Left colon (tissue), 2 donors: Measurements from ENCODE around the gene TMC1. TPM values are rescaled to one million over a fixed set of nuclear protein-coding genes. Genes with fewer than 3 reads are reported as not detected.
A peak's percentile ranks its signal among the peaks of the same experiment; 100 is the strongest.

ENCODE experiments used
- ATAC-seq: fragments of 200-7000 bp; cut with Tn5 transposase; one replicate; pipeline ENCODE4 v1.9.1; 2020; ENCODE audit warnings: mild to moderate bottlenecking, moderate library complexity
- DNase-seq, 2 donors: peaks; one replicate each; pipeline ENCODE4 v3.0.0-alpha.2; 2020
- intact Hi-C, 2 donors: fragments of 100-400 bp; cut with DNase I in 1 of 2; cut with micrococcal nuclease in 1 of 2; formaldehyde crosslinking; loops; one replicate each; pipeline versions ENCODE4 v1.11.2 to v1.14.0; 2022; cut with DNase I, micrococcal nuclease
- total RNA-seq, 2 donors: library from RNA; stranded (reverse); fragmentation: NEBNext Ultra II Directional; extraction: Animal tissue kit (Norgen Biotek cat#: 25700); gene quantifications; one replicate each; pipeline ENCODE4 v1.2.1, GENCODE V29; 2021
- donor health status: DM: no; HTN: no; CAD: no.
- donor health status: DM: yes; HTN: yes; CAD: no.

The TMC1 gene
- total RNA-seq, 2 donors from 2014 or later = 0.28 to 0.40 TPM

- no peak for ATAC-seq
- no peak for DNase-seq
- intact Hi-C loops = no loop called here
These were observed 42.4 kb downstream of the TMC1 start for GRCh38 chr9:72563806-72564205.

GRCh38 chr9:72564479-72565281 lies 43.3 kb downstream of the TMC1 start:
- intact Hi-C loops = no loop called here
- DNase-seq (no peak), ATAC-seq (peak; percentile 83)

GRCh38 chr9:72565535-72565934 lies 44.1 kb downstream of the TMC1 start:
- DNase-seq (no peak), ATAC-seq (no peak)
- intact Hi-C loops = no loop called here

- ATAC-seq (no peak), DNase-seq (no peak)
- intact Hi-C loops = no loop called here
These were observed 52.9 kb downstream of the TMC1 start for GRCh38 chr9:72574156-72574810.

GRCh38 chr9:72575666-72576065 lies 54.3 kb downstream of the TMC1 start:
- no peak for ATAC-seq
- no peak for DNase-seq
- intact Hi-C loops = no loop called here

GRCh38 chr9:72576087-72576486 lies 54.7 kb downstream of the TMC1 start:
- DNase-seq (no peak), ATAC-seq (no peak)
- intact Hi-C loops = no loop called here

- DNase-seq = no peak
- intact Hi-C loops = no loop called here
- peak; percentile 51 for ATAC-seq
These were observed 55.9 kb downstream of the TMC1 start for GRCh38 chr9:72577212-72577753.

GRCh38 chr9:72579190-72579589 lies 57.8 kb downstream of the TMC1 start:
- DNase-seq (peak; percentile 65 to 72), ATAC-seq (peak; percentile 72)
- intact Hi-C loops = no loop called here

- ATAC-seq (peak; percentile 53), DNase-seq (no peak)
- intact Hi-C loops = no loop called here
These were observed 58.6 kb downstream of the TMC1 start for GRCh38 chr9:72579880-72580550.

GRCh38 chr9:72581694-72582093 lies 60.3 kb downstream of the TMC1 start:
- intact Hi-C loops = no loop called here
- no peak for ATAC-seq
- no peak for DNase-seq

GRCh38 chr9:72583370-72583769 lies 62.0 kb downstream of the TMC1 start:
- intact Hi-C loops = no loop called here
- no peak for ATAC-seq
- no peak for DNase-seq

GRCh38 chr9:72586388-72587130 lies 65.2 kb downstream of the TMC1 start:
- peak in 1 of 2 donors; percentile 53 for DNase-seq
- intact Hi-C loops = loop anchor here in 1 of 2 donors (5.0 kb wide), 1 partner anchor 224 kb away; no protein-coding TSS in a partner anchor
- peak; percentile 78 for ATAC-seq

GRCh38 chr9:72588336-72588735 lies 66.9 kb downstream of the TMC1 start:
- intact Hi-C loops = loop anchor here in 1 of 2 donors (5.0 kb wide), 1 partner anchor 226 kb away; no protein-coding TSS in a partner anchor
- ATAC-seq (no peak), DNase-seq (no peak)

- ATAC-seq (peak; percentile 67), DNase-seq (peak in 1 of 2 donors; percentile 17)
- intact Hi-C loops = loop anchor here (5.0 to 10.0 kb wide), 3 partner anchors 228 to 298 kb away; no protein-coding TSS in a partner anchor
These were observed 68.5 kb downstream of the TMC1 start for GRCh38 chr9:72589667-72590521.

GRCh38 chr9:72590824-72591223 lies 69.4 kb downstream of the TMC1 start:
- no peak for ATAC-seq

GRCh38 chr9:72592502-72593403 lies 71.3 kb downstream of the TMC1 start:
- intact Hi-C loops = loop anchor here (5.0 to 10.0 kb wide), 2 partner anchors 298 to 300 kb away; no protein-coding TSS in a partner anchor
- DNase-seq (no peak), ATAC-seq (peak; percentile 54)

More at GRCh38 chr9:72590824-72591223, 69.4 kb downstream of the TMC1 start:
- intact Hi-C loops = loop anchor here (5.0 to 10.0 kb wide), 2 partner anchors 296 to 299 kb away; no protein-coding TSS in a partner anchor
- DNase-seq = no peak
